ENCODE results near the gene APBA2.

GRCh38 chr15:28918141-28918983 is 32.6 kb downstream of the APBA2 start:
- TF ChIP-seq GATA3 (IDR thresholded peaks at IDR 0.05; ENCODE audit: low read depth, low read length) (no peak), GATA2 (IDR thresholded peaks at IDR 0.05; ENCODE audit: low read depth, low read length) (no peak)

Data from SH-SY5Y (cell line).